Measurements from ENCODE around the gene PLCB4. TPM values are rescaled to one million over a fixed set of nuclear protein-coding genes. Genes with fewer than 3 reads are reported as not detected.

PLCB4 gene
- polyA plus RNA-seq, 1 experiment = 18.6 TPM

GRCh38 chr20:9206486-9206885 lies 137.6 kb downstream of the PLCB4 start:
- POLR2A ChIA-PET = no interaction called here
- H3K27me3 ChIP-seq (ENCODE audit: control insufficient read depth, insufficient read depth, low read length) = no peaks in the 10 kb centered on the region
- no peaks in the 10 kb centered on the region for H3K9me3 ChIP-seq (ENCODE audit: control insufficient read depth, insufficient read depth, low read length)
- DNase-seq (ENCODE audit: low read depth, low spot score) = no peak
- H3K27ac ChIP-seq (ENCODE audit: low read depth, low read length) = no peak overlapping the region
- CTCF ChIA-PET = interaction anchor here (1.0 kb wide), 1 partner anchor 353 kb away, joined by 3 read pairs; no protein-coding TSS in a partner anchor
- no peak overlapping the region for H3K4me3 ChIP-seq (ENCODE audit: low read depth, low read length)
- no peak for TF ChIP-seq CTCF (IDR thresholded peaks at IDR 0.05; ENCODE audit: low read depth, low read length)

DNA sequence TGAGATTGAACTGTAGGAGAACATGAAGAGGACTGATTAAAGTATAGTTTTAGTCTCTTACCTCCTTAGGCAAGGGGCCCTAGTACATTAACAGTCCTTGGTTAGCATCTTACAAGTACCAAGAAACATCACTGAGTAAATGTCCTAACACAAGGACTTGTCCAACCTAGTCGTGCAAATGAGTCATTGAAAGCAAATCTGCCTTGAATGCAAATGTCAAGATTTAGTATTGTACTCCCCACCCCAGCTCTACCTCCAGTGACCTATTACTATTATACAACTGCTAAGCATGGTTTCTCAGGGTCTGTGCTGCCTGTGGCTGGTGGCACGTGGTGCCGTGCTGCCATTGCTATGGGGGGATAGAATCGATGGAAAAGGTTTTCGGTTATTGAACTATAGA lies 138.4 kb downstream of the PLCB4 start:
- no peaks in the 10 kb centered on the region for H3K27me3 ChIP-seq (ENCODE audit: control insufficient read depth, insufficient read depth, low read length)
- no peak for DNase-seq (ENCODE audit: low read depth, low spot score)
- no peak overlapping the region for H3K4me3 ChIP-seq (ENCODE audit: low read depth, low read length)
- no peaks in the 10 kb centered on the region for H3K9me3 ChIP-seq (ENCODE audit: control insufficient read depth, insufficient read depth, low read length)
- ChIA-PET POLR2A (no interaction called here), CTCF (no interaction called here)
- H3K27ac ChIP-seq (ENCODE audit: low read depth, low read length) = no peak overlapping the region
- TF ChIP-seq CTCF (IDR thresholded peaks at IDR 0.05; ENCODE audit: low read depth, low read length) = no peak

DNA sequence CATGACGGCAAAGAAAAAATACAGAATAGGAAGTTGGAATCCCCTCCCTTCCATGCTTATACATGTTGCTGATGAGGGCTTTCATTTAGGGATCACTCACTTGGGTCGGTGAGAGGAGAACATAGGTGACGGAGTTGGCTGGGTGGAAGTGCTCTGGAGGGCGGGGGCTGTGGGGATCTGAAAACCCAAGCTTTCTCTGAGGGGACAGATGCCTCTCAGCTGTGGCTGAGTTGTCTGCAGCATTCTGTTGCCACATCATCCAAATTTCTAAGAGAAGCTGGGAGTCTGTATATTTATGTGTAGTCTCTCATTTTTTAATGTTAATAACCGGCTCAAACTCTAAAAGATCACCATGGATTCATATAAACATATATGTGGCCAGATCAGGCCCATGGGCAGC lies 141.5 kb downstream of the PLCB4 start:
- Histone ChIP-seq H3K4me3 (ENCODE audit: low read depth, low read length) (no peak overlapping the region), H3K9me3 (ENCODE audit: control insufficient read depth, insufficient read depth, low read length) (no peaks in the 10 kb centered on the region), H3K27me3 (ENCODE audit: control insufficient read depth, insufficient read depth, low read length) (no peaks in the 10 kb centered on the region), H3K27ac (ENCODE audit: low read depth, low read length) (no peak overlapping the region)
- no peak for DNase-seq (ENCODE audit: low read depth, low spot score)
- POLR2A ChIA-PET = no interaction called here
- CTCF ChIA-PET = interaction anchor here (1.2 to 1.5 kb wide), 2 partner anchors 9 to 357 kb away, joined by 3 to 6 read pairs; no protein-coding TSS in a partner anchor
- TF ChIP-seq CTCF (IDR thresholded peaks at IDR 0.05; ENCODE audit: low read depth, low read length) = no peak

DNA sequence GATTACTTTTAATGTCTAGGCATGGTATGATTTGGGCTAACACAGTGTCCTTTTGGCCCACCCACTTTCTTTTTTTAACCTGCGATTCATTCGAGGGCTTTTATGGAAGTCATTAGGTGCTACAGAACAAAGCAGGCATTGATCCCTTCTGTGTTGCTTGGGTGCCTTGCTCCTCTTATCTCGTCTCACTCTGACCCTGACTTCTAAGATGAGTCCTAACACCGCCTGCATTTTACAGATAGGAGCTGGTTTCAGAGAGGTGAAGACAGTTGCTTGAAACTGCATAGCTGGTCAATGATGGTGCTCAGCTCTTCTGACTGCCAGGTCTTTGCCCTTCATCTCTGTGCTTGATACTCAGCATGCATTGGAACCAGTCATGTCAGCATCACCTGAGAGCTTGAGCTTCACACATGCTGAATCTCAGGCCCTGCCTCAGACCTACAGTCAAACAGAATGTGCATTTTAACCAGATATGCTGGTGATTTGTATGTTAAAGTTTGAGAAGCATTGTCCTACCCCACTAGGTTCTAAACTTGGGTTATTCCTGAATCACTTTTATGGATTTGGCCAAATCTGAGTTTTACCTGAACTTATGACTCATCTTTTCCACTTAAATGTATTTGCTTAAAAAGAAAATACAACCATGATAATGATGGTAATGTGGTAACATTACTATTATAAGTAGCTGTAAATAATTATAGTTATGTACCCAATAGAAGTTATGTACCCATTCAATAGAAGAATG lies 142.3 kb downstream of the PLCB4 start:
- DNase-seq (ENCODE audit: low read depth, low spot score) = no peak
- Histone ChIP-seq H3K9me3 (ENCODE audit: control insufficient read depth, insufficient read depth, low read length) (no peaks in the 10 kb centered on the region), H3K27me3 (ENCODE audit: control insufficient read depth, insufficient read depth, low read length) (no peaks in the 10 kb centered on the region), H3K4me3 (ENCODE audit: low read depth, low read length) (no peak overlapping the region), H3K27ac (ENCODE audit: low read depth, low read length) (no peak overlapping the region)
- ChIA-PET POLR2A (no interaction called here), CTCF (interaction anchor here (1.5 kb wide), 1 partner anchor 357 kb away, joined by 6 read pairs; no protein-coding TSS in a partner anchor)
- no peak for TF ChIP-seq CTCF (IDR thresholded peaks at IDR 0.05; ENCODE audit: low read depth, low read length)

GRCh38 chr20:9212735-9213134 lies 143.8 kb downstream of the PLCB4 start:
- H3K9me3 ChIP-seq (ENCODE audit: control insufficient read depth, insufficient read depth, low read length) = no peaks in the 10 kb centered on the region
- CTCF ChIA-PET = interaction anchor here (0.6 to 0.9 kb wide), 3 partner anchors 9 to 359 kb away, joined by 3 to 4 read pairs (median 3); no protein-coding TSS in a partner anchor
- no peak for TF ChIP-seq CTCF (IDR thresholded peaks at IDR 0.05; ENCODE audit: low read depth, low read length)
- H3K4me3 ChIP-seq (ENCODE audit: low read depth, low read length) = no peak overlapping the region
- POLR2A ChIA-PET = no interaction called here
- DNase-seq (ENCODE audit: low read depth, low spot score) = no peak
- no peak overlapping the region for H3K27ac ChIP-seq (ENCODE audit: low read depth, low read length)
- no peaks in the 10 kb centered on the region for H3K27me3 ChIP-seq (ENCODE audit: control insufficient read depth, insufficient read depth, low read length)

Measured in AG04450 (cell line).